Measurements from ENCODE around the gene PPP6R3. TPM values are rescaled to one million over a fixed set of nuclear protein-coding genes. Genes with fewer than 3 reads are reported as not detected.

The PPP6R3 gene
- polyA plus RNA-seq, 1 of the 3 experiments (the other 2 are of a cell fraction) = 28.1 TPM

GRCh38 chr11:68418648-68419047 is 41.9 kb upstream of the PPP6R3 start:
- DNase-seq = no peak
- Histone ChIP-seq H3K36me3 (replicated peaks in 1 of 2; ENCODE audit: control insufficient read depth in 1 of 2, insufficient read depth in 2 of 2, low read length in 1 of 2) (peaks cover 0 to 24% of the 10 kb centered on the region in 2 experiments), H3K9me3 (no peaks in the 10 kb centered on the region), H3K4me1 (ENCODE audit: control insufficient read depth in 1 of 2, insufficient read depth in 2 of 2, low read depth in 1 of 2, low read length in 1 of 2) (peaks cover 0 to 6% of the 10 kb centered on the region in 2 experiments; a peak in 1 of 4 replicates), H3K4me3 (ENCODE audit: low read depth in 2 of 2, low read length in 1 of 2) (no peak overlapping the region), H2AFZ (ENCODE audit: low read depth) (no peak overlapping the region), H3K27ac (ENCODE audit: low read depth in 2 of 2, low read length in 1 of 2) (no peak overlapping the region), H3K9ac (no peak overlapping the region), H3K9me2 (no peaks in the 10 kb centered on the region), H3K79me2 (ENCODE audit: insufficient read depth) (no peaks in the 10 kb centered on the region), H4K20me1 (ENCODE audit: insufficient read depth) (no peaks in the 10 kb centered on the region), H3K27me3 (ENCODE audit: insufficient read depth) (no peaks in the 10 kb centered on the region), H3K4me2 (no peak overlapping the region), H3F3A (replicated peaks; ENCODE audit: insufficient read depth) (no peaks in the 10 kb centered on the region)
- TF ChIP-seq RAD21 (IDR thresholded peaks at IDR 0.05; ENCODE audit: low read length) = no peak
- CTCF ChIA-PET = interaction anchor here (1.1 kb wide), 1 partner anchor 28 kb away, joined by 3 read pairs; no protein-coding TSS in a partner anchor
- POLR2A ChIA-PET = no interaction called here
- 97% methylated on average over 6 of the region's 6 CpGs for WGBS (ENCODE audit: low lambda C conversion rate)

- Histone ChIP-seq H3K9me2 (no peaks in the 10 kb centered on the region), H3K9me3 (no peaks in the 10 kb centered on the region), H4K20me1 (ENCODE audit: insufficient read depth) (no peaks in the 10 kb centered on the region), H3K4me2 (no peak overlapping the region), H3K4me3 (ENCODE audit: low read depth in 2 of 2, low read length in 1 of 2) (no peak overlapping the region), H3K9ac (no peak overlapping the region), H3K79me2 (ENCODE audit: insufficient read depth) (no peaks in the 10 kb centered on the region), H3K27ac (ENCODE audit: low read depth in 2 of 2, low read length in 1 of 2) (no peak overlapping the region), H3K36me3 (replicated peaks in 1 of 2; ENCODE audit: control insufficient read depth in 1 of 2, insufficient read depth in 2 of 2, low read length in 1 of 2) (peaks cover 0 to 16% of the 10 kb centered on the region in 2 experiments), H3K4me1 (ENCODE audit: control insufficient read depth in 1 of 2, insufficient read depth in 2 of 2, low read depth in 1 of 2, low read length in 1 of 2) (peaks cover 0 to 2% of the 10 kb centered on the region in 2 experiments; a peak in 1 of 4 replicates), H2AFZ (ENCODE audit: low read depth) (no peak overlapping the region), H3F3A (replicated peaks; ENCODE audit: insufficient read depth) (no peaks in the 10 kb centered on the region), H3K27me3 (ENCODE audit: insufficient read depth) (no peaks in the 10 kb centered on the region)
- POLR2A ChIA-PET = no interaction called here
- TF ChIP-seq RXRA (IDR thresholded peaks at IDR 0.05; ENCODE audit: borderline replicate concordance, low read depth) (no peak), MEF2A (IDR thresholded peaks at IDR 0.05; ENCODE audit: borderline replicate concordance, low read depth) (no peak), TEAD4 (IDR thresholded peaks at IDR 0.05; ENCODE audit: borderline replicate concordance, insufficient read depth) (no peak), SIN3A (IDR thresholded peaks at IDR 0.05; ENCODE audit: borderline replicate concordance, low read depth, low read length) (no peak), RCOR1 (IDR thresholded peaks at IDR 0.05; ENCODE audit: low read length) (no peak), NRF1 (IDR thresholded peaks at IDR 0.05; ENCODE audit: low read depth, low read length) (no peak), SMC3 (IDR thresholded peaks at IDR 0.05; ENCODE audit: low read depth, low read length) (no peak), PBX3 (IDR thresholded peaks at IDR 0.05) (no peak), GATA2 (CRISPR knock-in tag; IDR thresholded peaks at IDR 0.05) (no peak), MXI1 (IDR thresholded peaks at IDR 0.05; ENCODE audit: low read depth, low read length) (no peak)
- TF ChIP-seq, protein P1, sequence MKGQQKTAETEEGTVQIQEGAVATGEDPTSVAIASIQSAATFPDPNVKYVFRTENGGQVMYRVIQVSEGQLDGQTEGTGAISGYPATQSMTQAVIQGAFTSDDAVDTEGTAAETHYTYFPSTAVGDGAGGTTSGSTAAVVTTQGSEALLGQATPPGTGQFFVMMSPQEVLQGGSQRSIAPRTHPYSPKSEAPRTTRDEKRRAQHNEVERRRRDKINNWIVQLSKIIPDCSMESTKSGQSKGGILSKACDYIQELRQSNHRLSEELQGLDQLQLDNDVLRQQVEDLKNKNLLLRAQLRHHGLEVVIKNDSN (IDR thresholded peaks at IDR 0.05; ENCODE audit: borderline replicate concordance, low read depth) = no peak
- TF ChIP-seq, protein P2, sequence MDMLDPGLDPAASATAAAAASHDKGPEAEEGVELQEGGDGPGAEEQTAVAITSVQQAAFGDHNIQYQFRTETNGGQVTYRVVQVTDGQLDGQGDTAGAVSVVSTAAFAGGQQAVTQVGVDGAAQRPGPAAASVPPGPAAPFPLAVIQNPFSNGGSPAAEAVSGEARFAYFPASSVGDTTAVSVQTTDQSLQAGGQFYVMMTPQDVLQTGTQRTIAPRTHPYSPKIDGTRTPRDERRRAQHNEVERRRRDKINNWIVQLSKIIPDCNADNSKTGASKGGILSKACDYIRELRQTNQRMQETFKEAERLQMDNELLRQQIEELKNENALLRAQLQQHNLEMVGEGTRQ (IDR thresholded peaks at IDR 0.05; ENCODE audit: borderline replicate concordance, low read depth, low read length) = no peak
- CTCF ChIA-PET = no interaction called here
- DNase-seq = no peak
- WGBS (ENCODE audit: low lambda C conversion rate) = 94% methylated on average over 7 of the region's 7 CpGs
Observed at GRCh38 chr11:68420171-68420570, 40.4 kb upstream of the PPP6R3 start.

All from SK-N-SH (cell line).